ENCODE results near the gene SLC30A1. TPM values are rescaled to one million over a fixed set of nuclear protein-coding genes. Genes with fewer than 3 reads are reported as not detected.
A peak's percentile ranks its signal among the peaks of the same experiment; 100 is the strongest.
"Not testable (repeated sequence)": the region's sequence is repeated elsewhere in the genome, so short reads cannot be mapped to it uniquely, and the experiment has no call there.

SLC30A1 gene, protein sequence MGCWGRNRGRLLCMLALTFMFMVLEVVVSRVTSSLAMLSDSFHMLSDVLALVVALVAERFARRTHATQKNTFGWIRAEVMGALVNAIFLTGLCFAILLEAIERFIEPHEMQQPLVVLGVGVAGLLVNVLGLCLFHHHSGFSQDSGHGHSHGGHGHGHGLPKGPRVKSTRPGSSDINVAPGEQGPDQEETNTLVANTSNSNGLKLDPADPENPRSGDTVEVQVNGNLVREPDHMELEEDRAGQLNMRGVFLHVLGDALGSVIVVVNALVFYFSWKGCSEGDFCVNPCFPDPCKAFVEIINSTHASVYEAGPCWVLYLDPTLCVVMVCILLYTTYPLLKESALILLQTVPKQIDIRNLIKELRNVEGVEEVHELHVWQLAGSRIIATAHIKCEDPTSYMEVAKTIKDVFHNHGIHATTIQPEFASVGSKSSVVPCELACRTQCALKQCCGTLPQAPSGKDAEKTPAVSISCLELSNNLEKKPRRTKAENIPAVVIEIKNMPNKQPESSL
- total RNA-seq = 10 to 100 TPM; 22.1 to 82.6 (median 41.9) TPM
- 10 to 100 TPM in 1 of 3 donors, 1 to 10 TPM in 2; 4.6 to 49.6 (median 6.4) TPM for polyA plus RNA-seq
- long read RNA-seq, donor 1, full-length matches to known transcripts = 14 of 56 reads
- long read RNA-seq, donor 1, partial matches to known transcripts = 42 of 56 reads
- long read RNA-seq, donor 1, other reads (novel, unspliced or antisense) = 0 of 56 reads
- long read RNA-seq, donor 2, full-length matches to known transcripts = 22 of 59 reads
- long read RNA-seq, donor 2, partial matches to known transcripts = 37 of 59 reads
- long read RNA-seq, donor 2, other reads (novel, unspliced or antisense) = 0 of 59 reads
- long read RNA-seq, donor 3, full-length matches to known transcripts = 12 of 12 reads
- long read RNA-seq, donor 3, partial matches to known transcripts = 0 of 12 reads
- long read RNA-seq, donor 3, other reads (novel, unspliced or antisense) = 0 of 12 reads
- long read RNA-seq, donor 4, partial matches to known transcripts = 1 of 3 reads
- long read RNA-seq, donor 4, other reads (novel, unspliced or antisense) = 2 of 3 reads
- long read RNA-seq, donor 5, full-length matches to known transcripts = 135 of 139 reads
- long read RNA-seq, donor 5, partial matches to known transcripts = 0 of 139 reads
- long read RNA-seq, donor 5, other reads (novel, unspliced or antisense) = 4 of 139 reads
- long read RNA-seq, donor 6, full-length matches to known transcripts = 1 of 3 reads
- long read RNA-seq, donor 6, partial matches to known transcripts = 0 of 3 reads
- long read RNA-seq, donor 6, other reads (novel, unspliced or antisense) = 2 of 3 reads
- long read RNA-seq, donor 7, full-length matches to known transcripts = 9 of 14 reads
- long read RNA-seq, donor 7, partial matches to known transcripts = 5 of 14 reads
- long read RNA-seq, donor 7, other reads (novel, unspliced or antisense) = 0 of 14 reads
- long read RNA-seq, donor 8, full-length matches to known transcripts = 27 of 27 reads
- long read RNA-seq, donor 8, partial matches to known transcripts = 0 of 27 reads
- long read RNA-seq, donor 8, other reads (novel, unspliced or antisense) = 0 of 27 reads
- long read RNA-seq, donor 9, full-length matches to known transcripts = 11 of 11 reads
- long read RNA-seq, donor 9, partial matches to known transcripts = 0 of 11 reads
- long read RNA-seq, donor 9, other reads (novel, unspliced or antisense) = 0 of 11 reads
- long read RNA-seq, donor 10, full-length matches to known transcripts = 10 of 10 reads
- long read RNA-seq, donor 10, partial matches to known transcripts = 0 of 10 reads
- long read RNA-seq, donor 10, other reads (novel, unspliced or antisense) = 0 of 10 reads

DNA sequence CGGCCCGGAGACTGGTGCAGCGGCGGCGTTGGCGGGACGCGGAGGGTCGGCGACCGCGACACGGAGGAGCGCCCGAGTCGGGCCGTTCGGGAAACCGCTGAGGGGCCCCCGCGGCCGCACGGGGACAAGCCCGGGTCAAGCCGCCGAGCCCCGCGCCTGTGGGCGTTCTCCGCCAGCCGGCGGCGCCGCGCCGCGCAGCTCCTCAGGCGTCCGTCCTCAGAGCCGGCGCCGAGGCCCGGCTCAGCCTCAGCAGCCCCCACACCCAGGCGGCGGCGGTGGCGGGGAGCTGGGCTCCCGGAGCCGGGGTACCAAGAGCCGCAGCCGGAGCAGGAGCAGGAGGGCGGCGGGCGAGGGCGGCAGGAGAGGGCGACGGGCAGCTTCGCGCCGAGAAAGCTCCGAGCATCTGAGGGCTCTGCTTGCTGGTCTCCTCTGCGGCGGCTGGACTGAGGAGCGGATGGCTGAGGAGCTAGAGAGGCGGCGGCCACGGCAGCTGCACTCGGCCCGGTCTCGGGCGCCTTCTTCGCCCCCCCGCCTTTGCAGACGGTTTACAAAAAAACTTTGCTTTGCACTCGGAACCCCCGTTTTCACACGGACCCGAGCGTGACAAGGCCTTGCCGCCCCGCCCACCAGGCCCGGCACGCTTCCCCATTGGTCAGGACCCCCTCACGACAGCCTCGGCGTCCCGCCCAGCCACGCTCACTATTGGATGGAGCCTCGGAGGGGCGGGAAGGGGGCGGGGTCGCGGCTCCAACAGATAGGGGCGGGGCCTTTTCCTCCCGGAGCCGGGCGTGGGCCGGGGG is at the start of gene SLC30A1:
Gene SLC30A1, minus strand, starts transcription at position 522 of the 800 bp plus-strand sequence. CDS start 549 bp downstream, outside the sequence.
- intact Hi-C loops (cut with DNase I) = loop anchor here in 1 of 2 donors (2.0 to 5.0 kb wide), 2 partner anchors 62 to 76 kb away; no protein-coding TSS in a partner anchor
- no peaks in the 10 kb centered on the region for H3K27me3 ChIP-seq
- H3K36me3 ChIP-seq (replicated peaks in 1 of 2) = peaks cover 0 to 4% of the 10 kb centered on the region in 2 donors
- no peaks in the 10 kb centered on the region for H3K9me3 ChIP-seq (replicated peaks in 1 of 3)
- WGBS, 4 donors = 0% methylated on average over 26 to 98 of the region's 98 CpGs; no CpG with 5 or more reads in 1 of the 4 donors
- H3K4me1 ChIP-seq (replicated peaks in 1 of 2) = peaks cover 32 to 47% of the 10 kb centered on the region in 2 donors
- TF ChIP-seq, protein P1, sequence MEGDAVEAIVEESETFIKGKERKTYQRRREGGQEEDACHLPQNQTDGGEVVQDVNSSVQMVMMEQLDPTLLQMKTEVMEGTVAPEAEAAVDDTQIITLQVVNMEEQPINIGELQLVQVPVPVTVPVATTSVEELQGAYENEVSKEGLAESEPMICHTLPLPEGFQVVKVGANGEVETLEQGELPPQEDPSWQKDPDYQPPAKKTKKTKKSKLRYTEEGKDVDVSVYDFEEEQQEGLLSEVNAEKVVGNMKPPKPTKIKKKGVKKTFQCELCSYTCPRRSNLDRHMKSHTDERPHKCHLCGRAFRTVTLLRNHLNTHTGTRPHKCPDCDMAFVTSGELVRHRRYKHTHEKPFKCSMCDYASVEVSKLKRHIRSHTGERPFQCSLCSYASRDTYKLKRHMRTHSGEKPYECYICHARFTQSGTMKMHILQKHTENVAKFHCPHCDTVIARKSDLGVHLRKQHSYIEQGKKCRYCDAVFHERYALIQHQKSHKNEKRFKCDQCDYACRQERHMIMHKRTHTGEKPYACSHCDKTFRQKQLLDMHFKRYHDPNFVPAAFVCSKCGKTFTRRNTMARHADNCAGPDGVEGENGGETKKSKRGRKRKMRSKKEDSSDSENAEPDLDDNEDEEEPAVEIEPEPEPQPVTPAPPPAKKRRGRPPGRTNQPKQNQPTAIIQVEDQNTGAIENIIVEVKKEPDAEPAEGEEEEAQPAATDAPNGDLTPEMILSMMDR (IDR thresholded peaks at IDR 0.05) = no peak
- TF ChIP-seq POLR2A (IDR thresholded peaks at IDR 0.05) = peak; percentile 86 to 97
- peak within 1 kb of the TSS; percentile 97 to 98 (median 97) for H3K4me3 ChIP-seq
- peak within 1 kb of the TSS; percentile 71 to 95 (median 94) for H3K27ac ChIP-seq
- peak; percentile 100 for DNase-seq

DNA sequence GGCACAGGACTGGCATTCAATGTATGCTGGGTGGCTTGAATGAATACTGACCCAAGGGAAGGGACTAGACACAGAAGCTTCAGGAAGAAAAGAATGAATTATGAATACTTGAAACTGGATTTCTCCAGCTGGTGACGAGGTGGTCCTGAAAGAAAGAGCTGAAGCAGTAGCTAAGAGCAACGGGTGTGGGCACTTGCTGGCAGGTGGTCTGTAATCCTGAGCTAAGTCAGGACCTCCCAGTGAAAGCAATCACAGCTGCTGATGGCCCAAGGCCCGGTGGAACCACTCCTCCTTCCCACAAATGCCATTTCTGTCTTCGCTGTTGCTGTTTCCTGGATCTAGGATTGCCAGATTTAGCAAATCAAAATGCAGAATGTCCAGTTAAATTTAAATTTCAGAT is 49.5 kb upstream of the SLC30A1 start:
- Histone ChIP-seq H3K27me3 (no peaks in the 10 kb centered on the region), H3K4me3 (no peak overlapping the region), H3K9me3 (replicated peaks in 1 of 3) (no peaks in the 10 kb centered on the region), H3K4me1 (replicated peaks in 1 of 2) (peaks cover 15 to 25% of the 10 kb centered on the region in 2 donors), H3K27ac (no peak overlapping the region), H3K36me3 (replicated peaks in 1 of 2) (no peaks in the 10 kb centered on the region)
- no peak for DNase-seq
- 79 to 82% (median 80%) methylated on average over 4 of the region's 4 CpGs for WGBS, 4 donors
- intact Hi-C loops (cut with DNase I) = no loop called here
- TF ChIP-seq POLR2A (IDR thresholded peaks at IDR 0.05) = no peak
- TF ChIP-seq, protein P1 (IDR thresholded peaks at IDR 0.05) = no peak

- intact Hi-C loops (cut with DNase I) = no loop called here
- Histone ChIP-seq H3K27me3 (no peaks in the 10 kb centered on the region), H3K36me3 (replicated peaks in 1 of 2) (no peaks in the 10 kb centered on the region), H3K27ac (no peak overlapping the region), H3K9me3 (replicated peaks in 1 of 3) (no peaks in the 10 kb centered on the region), H3K4me3 (no peak overlapping the region), H3K4me1 (replicated peaks in 1 of 2) (peaks cover 9 to 14% of the 10 kb centered on the region in 2 donors)
- TF ChIP-seq POLR2A (IDR thresholded peaks at IDR 0.05) = no peak
- TF ChIP-seq, protein P1 (IDR thresholded peaks at IDR 0.05) = no peak
- peak in 1 of 7 donors; percentile 7 for DNase-seq
- 90 to 98% (median 93%) methylated on average over 4 of the region's 4 CpGs for WGBS, 4 donors
Observed at GRCh38 chr1:211627259-211627658, 48.3 kb upstream of the SLC30A1 start.

DNA sequence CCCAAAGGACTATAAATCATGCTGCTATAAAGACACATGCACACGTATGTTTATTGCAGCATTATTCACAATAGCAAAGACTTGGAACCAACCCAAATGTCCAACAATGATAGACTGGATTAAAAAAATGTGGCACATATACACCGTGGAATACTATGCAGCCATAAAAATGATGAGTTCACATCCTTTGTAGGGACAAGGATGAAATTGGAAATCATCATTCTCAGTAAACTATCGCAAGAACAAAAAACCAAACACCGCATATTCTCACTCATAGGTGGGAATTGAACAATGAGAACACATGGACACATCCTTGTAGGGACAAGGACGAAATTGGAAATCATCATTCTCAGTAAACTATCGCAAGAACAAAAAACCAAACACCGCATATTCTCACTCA is 46.9 kb upstream of the SLC30A1 start:
- WGBS, 4 donors = 87 to 97% (median 93%) methylated on average over 6 to 7 of the region's 7 CpGs
- H3K9me3 ChIP-seq (replicated peaks in 1 of 3); H3K4me1 ChIP-seq (replicated peaks in 1 of 2); H3K27me3 ChIP-seq; intact Hi-C loops (cut with DNase I); H3K36me3 ChIP-seq (replicated peaks in 1 of 2); H3K27ac ChIP-seq; DNase-seq; H3K4me3 ChIP-seq: not testable (repeated sequence)

Data from adrenal gland (tissue), 19 donors.